ENCODE results near the gene ALDH4A1.

The ALDH4A1 gene

GRCh38 chr1:18922319-18922726 lies 20.0 kb upstream of the ALDH4A1 start:
- no peak for DNase-seq

DNA sequence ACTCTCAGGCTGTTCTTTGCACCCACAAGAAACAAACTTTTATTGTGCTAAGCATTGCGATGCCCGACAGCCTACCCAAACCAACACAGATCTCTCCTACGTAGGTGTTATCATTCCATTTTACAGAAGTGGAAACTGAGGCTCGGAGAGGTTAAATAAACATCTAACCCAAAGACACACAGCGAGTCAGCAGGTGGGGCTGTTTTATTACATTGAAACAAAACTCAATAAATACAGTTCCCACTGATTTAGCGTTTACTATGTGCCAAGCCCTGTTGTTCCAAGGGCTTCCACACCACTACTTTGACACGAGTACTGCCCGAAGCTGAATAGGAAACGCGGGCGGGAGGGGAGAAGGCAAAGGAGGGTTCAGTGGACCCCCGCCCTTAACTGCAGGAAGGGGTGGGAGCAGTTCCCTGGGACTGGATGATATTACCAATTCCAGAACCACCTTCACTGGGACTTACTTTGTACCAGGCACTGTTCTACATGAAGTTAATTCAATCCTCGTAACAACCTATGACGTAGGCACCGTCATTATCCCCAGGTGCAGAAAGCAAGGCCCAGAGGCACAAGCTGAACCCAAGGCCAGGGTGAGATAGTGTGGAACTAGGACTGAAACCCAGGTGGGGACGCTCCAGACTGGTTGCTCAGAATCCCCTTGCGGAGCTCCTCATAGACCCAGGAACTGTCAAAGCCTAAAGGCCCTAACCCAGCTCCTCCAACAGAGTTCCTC lies 19.3 kb upstream of the ALDH4A1 start:
- DNase-seq = no peak

- no peak for DNase-seq
Observed at GRCh38 chr1:18920931-18921330, 18.6 kb upstream of the ALDH4A1 start.

DNA sequence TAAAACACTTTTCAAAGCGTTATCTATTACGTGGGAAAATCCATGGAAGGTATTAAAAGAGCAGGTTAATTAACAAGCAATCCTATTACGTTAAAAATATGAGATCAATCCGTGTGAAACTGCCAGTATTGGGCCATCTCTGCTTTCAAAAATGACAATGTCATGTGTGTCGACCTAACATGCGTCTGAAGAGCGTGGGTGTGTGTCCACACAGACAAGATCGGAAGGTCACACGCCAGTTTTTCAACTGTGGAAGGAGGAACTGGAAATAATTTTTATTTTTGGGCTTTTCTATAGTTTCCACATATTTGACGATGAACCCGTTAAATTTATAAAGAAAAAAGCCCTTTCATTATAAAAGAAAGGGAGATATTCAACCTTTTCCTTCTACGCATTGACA lies 17.6 kb upstream of the ALDH4A1 start:
- DNase-seq = no peak

DNA sequence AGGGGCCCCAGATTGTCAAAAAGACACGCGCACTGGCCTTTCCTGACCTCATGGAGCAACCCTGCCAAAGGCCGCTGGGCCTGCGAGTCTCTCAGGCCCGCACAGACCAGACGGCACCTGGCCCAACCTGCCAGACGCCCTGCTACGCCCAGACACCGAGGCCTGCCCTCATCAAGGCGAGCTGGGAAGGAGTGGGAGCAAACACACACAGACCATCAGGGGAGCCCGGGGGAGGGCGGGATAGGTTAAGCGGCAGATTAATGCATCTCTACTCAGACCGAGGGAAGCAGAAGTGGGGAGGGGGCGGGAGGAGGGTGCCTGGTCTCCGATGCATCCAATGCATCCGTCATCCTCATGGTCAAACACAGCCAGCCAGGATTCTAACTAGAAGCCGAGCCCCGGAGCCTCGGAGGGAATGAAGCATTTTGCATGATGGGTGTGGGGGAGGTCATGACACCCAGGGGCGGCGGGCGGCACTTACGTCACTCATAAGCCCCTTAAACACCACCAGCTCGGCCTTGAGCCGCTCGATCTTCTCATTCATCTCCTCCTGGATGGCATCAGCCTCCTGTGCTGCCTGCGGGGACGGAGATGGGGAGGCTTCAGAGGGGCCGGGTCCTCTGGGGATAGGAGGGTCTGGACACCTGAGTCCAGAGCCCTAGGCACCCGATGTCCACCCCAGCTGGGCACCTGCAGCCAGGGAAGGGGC lies 17.0 kb upstream of the ALDH4A1 start:
- DNase-seq = no peak

DNA sequence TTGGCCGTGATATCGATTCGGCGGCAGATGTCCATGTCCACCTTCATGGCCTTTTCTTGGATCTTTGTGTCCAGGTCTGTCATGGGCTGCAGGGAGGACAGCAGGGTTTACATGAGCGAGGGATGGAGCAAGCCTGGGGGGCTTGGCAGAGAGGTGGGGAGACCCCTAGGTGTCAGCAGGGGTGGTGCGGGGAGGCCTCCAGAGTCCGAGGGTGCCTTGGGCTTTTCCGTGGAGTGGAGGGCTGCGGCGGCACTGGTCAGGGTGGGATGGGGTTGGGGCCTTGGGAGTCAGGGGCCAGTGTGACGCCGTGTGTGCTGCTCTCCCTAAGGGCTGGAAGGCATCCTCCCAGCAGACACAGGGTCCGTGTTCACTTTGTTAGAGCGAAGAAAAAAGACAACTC lies 16.1 kb upstream of the ALDH4A1 start:
- no peak for DNase-seq

DNA sequence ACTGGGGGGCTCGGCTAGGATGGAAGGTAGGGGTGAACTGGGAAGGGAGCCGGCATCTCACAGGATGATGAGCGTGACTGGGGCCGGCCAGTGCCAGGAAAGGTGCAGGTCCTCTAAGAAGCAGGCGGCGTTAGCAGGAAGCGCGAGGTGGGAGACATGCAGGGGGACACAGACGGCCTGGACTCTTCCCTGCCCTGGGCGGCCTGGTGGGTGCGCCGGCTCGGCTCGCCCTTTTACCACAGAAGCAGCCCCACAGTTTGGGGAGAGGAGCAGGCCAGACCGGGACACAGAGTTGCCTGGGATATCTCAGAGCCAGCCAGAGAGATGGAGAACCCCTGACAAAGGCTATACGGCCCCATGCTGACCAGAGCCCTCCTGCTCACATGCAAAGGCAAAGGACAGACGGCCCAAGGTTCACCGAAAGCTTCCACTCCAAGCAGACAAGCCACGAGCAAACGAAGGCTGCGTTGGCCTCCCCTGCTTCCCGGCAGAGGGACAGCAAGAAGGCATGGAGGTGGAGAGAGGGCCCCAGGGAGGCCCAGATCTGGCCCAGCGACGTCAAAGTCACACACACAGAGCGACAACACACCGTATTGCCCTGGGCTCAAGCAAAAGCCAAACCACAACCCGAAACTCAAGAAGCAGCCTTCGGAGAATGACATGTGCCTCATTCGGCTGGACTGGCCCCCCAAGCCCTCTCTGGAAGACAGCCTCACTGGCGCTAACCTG lies 14.9 kb upstream of the ALDH4A1 start:
- no peak for DNase-seq

- no peak for DNase-seq
Observed at GRCh38 chr1:18915341-18915740, 13.0 kb upstream of the ALDH4A1 start.

DNA sequence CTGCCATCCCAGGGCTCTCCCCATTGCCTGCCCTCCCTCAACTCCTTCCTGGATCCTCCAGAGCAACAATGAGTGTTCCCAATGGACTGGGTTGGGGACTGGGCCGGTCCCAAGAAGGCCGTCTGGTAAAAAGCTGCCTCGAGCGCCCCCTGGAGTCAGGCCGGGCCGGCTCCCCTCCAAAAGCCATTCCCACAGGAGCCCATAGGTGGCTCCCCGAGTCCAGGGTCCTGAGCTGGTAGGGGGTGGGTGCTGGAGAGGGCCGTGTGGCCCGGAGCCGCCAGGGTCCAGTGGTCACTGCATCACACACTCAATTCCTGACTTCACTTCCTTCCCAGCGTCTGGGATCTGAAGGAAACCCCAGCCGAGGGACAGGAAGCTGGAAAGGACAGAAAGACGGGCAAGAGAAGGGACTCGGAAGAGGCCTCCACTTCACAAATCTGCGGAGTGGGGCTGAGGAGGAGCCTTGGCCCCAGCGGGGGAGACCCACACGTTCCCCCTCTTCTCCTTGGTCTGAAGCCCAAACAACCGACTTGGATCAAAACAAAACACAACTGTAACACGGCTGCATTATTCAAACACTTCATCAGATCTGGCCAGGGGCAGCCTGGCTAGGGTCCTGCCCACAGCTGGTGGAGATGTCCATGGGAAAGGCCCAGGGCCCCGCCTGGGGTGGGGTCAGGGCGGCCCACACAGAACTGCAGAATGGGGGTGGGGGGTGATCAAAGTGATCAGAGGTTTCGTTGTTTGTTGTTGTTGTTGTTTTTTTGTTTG lies 10.9 kb upstream of the ALDH4A1 start:
- peak; percentile 73 for DNase-seq

- no peak for DNase-seq
Observed at GRCh38 chr1:18912550-18912949, 10.2 kb upstream of the ALDH4A1 start.

DNA sequence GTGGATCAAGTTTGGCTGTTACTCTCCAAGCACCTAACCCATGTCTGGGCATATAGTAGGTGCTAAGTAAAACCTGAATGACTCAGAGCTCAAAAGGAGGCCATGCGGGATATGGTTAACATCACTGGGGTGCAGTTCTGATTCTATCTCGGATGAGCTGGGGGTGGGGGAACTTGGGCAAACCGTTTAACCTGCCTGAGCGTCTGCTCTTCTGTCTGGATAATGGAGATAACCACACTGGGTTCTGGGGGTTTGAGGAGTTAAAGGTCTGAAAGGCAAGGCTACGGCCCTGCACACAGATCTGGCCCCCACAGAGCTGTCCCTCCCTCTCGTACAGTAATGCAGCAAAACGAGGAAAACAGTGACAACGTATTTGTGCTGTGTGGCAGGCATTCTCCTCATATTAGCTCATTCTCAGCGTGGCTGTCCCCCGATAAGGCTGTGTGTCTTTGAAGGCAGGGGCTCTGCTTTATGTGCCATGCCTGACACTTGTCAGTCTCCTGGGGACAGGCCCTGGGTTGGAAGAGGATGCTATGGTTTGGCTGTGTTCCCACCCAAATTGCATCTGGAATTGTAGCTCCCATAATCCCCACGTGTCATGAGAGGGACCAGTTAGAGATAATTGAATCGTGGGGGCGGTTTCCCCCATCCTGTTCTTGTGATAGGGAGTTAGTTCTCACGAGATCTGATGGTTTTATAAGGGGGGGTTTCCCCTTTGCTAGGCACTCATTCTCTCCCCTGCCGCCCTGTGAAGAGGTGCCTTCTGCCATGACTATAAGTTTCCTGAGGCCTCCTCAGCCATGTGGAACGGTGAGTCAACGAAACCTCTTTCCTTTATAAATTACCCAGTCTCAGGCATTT lies 6.8 kb upstream of the ALDH4A1 start:
- DNase-seq = no peak

GRCh38 chr1:18907917-18908845 lies 5.8 kb upstream of the ALDH4A1 start:
- no peak for DNase-seq

- peak; percentile 75 for DNase-seq
Observed at GRCh38 chr1:18907021-18907916, 4.9 kb upstream of the ALDH4A1 start.

DNA sequence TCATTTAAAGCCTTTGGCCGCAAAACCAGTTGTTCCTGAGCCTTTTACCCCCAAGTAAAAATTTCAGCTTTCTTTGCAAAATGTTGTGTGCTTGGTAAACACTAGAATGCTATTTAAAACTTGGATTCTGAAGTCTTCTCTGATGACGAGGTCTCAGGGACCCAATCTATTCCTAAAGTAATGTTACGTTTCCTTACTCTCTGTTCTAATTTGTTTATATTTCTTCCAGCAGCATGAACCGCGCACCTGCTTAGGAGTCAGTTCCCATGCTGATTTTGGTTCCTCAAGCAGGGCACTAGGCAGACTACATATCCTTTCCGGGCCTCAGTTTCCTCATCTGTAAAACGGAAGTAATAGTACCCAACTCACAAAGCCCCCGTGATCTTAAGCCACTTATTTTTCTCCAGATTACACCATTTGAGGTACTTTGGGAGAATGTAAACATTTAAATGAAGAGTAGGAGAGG lies 969 bp upstream of the ALDH4A1 start:
- DNase-seq = no peak

DNA sequence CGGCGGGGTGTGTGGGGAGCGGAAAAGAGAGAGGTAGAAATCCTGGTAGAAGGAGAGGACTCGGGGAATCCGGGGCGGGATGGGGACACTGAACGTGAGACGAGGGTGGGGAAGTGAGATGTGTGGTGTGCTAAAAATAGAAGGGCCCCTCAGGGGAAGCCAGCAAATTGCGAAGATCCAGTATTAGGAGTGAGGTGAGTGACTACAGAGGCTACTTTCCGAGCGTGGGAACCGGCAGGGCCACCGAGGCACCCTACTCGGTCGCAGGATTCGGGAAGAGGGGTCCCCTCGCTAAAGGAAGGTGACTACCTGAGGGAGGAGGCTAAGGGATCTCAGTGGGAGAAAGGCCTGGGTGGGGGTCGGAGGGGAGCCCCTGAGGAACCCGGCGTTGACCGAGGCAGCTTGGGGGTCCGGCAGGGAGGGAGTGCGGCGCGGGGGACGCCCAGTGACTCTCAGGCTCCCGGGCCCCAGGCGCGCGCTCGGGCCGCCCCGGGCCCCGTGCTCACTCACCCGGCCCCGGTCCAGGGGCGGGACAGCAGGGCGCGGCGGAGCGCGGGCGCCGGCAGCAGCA lies 318 bp downstream of the ALDH4A1 start:
- no peak for DNase-seq

GRCh38 chr1:18901147-18901951 lies 1.0 kb downstream of the ALDH4A1 start:
- no peak for DNase-seq

GRCh38 chr1:18900303-18900841 lies 2.0 kb downstream of the ALDH4A1 start:
- DNase-seq = no peak

- DNase-seq = no peak
Observed at GRCh38 chr1:18899363-18900049, 2.8 kb downstream of the ALDH4A1 start.
